ENCODE results near the gene CASR.

The CASR gene

GRCh38 chr3:122307976-122308375 is 124.5 kb downstream of the CASR start:
- DNase-seq: no peak

GRCh38 chr3:122310361-122310760 is 126.9 kb downstream of the CASR start:
- no peak for DNase-seq

- no peak for DNase-seq
Measured at GRCh38 chr3:122312826-122313225, 129.4 kb downstream of the CASR start.

GRCh38 chr3:122313281-122313680 is 129.8 kb downstream of the CASR start:
- no peak for DNase-seq

- no peak for DNase-seq
Measured at GRCh38 chr3:122314228-122314876, 130.9 kb downstream of the CASR start.

- no peak for DNase-seq
Measured at GRCh38 chr3:122315619-122316018, 132.2 kb downstream of the CASR start.

- DNase-seq: no peak
Measured at GRCh38 chr3:122316368-122316767, 132.9 kb downstream of the CASR start.

- no peak for DNase-seq
Measured at GRCh38 chr3:122318620-122319019, 135.2 kb downstream of the CASR start.

GRCh38 chr3:122322095-122323075 is 138.9 kb downstream of the CASR start:
- peak; percentile 5 for DNase-seq

- no peak for DNase-seq
Measured at GRCh38 chr3:122324871-122325323, 141.4 kb downstream of the CASR start, which contains the start of gene CSTA. TSS of gene CSTA (plus strand) at chr3:122325248. CDS start at chr3:122325293, 45 bp downstream.

GRCh38 chr3:122325769-122326168 is 142.3 kb downstream of the CASR start:
- no peak for DNase-seq

GRCh38 chr3:122331886-122332285 is 148.4 kb downstream of the CASR start:
- no peak for DNase-seq

GRCh38 chr3:122332551-122332950 is 149.1 kb downstream of the CASR start:
- no peak for DNase-seq
